Keratinocyte (primary cell): Measurements from ENCODE around the gene TMEM40. TPM values are rescaled to one million over a fixed set of nuclear protein-coding genes. Genes with fewer than 3 reads are reported as not detected.

ENCODE experiments used
- DNase-seq: peaks from one replicate; pipeline ENCODE4 v3.0.0-alpha.2; 2011; ENCODE audit warnings: low read depth, missing footprints, low spot score
- FAIRE-seq: peaks from 2 replicates; lab custom pipeline; 2011; peaks lifted over from hg19 to GRCh38; lab: Jason Lieb, UNC
- H2AFZ ChIP-seq: 2 replicates; pipeline ENCODE4 v1.6.0; 2012; ENCODE audit warnings: low read length, control low read depth, inconsistent platforms; ENCODE audit not compliant: control insufficient read depth
- H3K27ac ChIP-seq: 2 replicates; pipeline ENCODE4 v1.5.1; 2011; ENCODE audit warnings: low read length; ENCODE audit not compliant: control insufficient read depth, insufficient read depth
- H3K27me3 ChIP-seq: 3 replicates; pipeline ENCODE4 v1.6.0; 2011; ENCODE audit warnings: low read length; ENCODE audit not compliant: control insufficient read depth, insufficient read depth; ENCODE audit errors: extremely low read depth
- H3K36me3 ChIP-seq, 2 experiments: 2 replicates in 1 of 2; 3 replicates in 1 of 2; pipeline ENCODE4 v1.5.1; 2011; ENCODE audit warnings: low read length in 2 of 2, mild to moderate bottlenecking in 1 of 2; ENCODE audit not compliant: control insufficient read depth in 2 of 2, insufficient read depth in 2 of 2; ENCODE audit errors: extremely low read depth in 1 of 2
- H3K4me1 ChIP-seq: 3 replicates; pipeline ENCODE4 v1.5.1; 2011; ENCODE audit warnings: low read length; ENCODE audit not compliant: control insufficient read depth, insufficient read depth; ENCODE audit errors: extremely low read depth
- H3K4me2 ChIP-seq: 3 replicates; pipeline ENCODE4 v1.6.0; 2011; ENCODE audit warnings: low read depth, low read length; ENCODE audit not compliant: control insufficient read depth, insufficient read depth; ENCODE audit errors: extremely low read depth
- H3K4me3 ChIP-seq, 3 experiments: fragments of 200-600 bp in 1 of 3; sonication (generic) in 1 of 3; 2 replicates in 2 of 3; 3 replicates in 1 of 3; pipeline ENCODE4 v1.5.1; 2011 to 2016; ENCODE audit warnings: low read length in 3 of 3, mild to moderate bottlenecking in 3 of 3, control low read depth in 2 of 3, inconsistent platforms in 1 of 3, low read depth in 1 of 3, mixed read lengths in 1 of 3, mixed run types in 1 of 3, moderate library complexity in 1 of 3; ENCODE audit not compliant: control insufficient read depth in 2 of 3, insufficient read depth in 2 of 3; ENCODE audit errors: extremely low read depth in 1 of 3
- H3K79me2 ChIP-seq: 2 replicates; pipeline ENCODE4 v1.6.0; 2012; ENCODE audit warnings: low read length; ENCODE audit not compliant: control insufficient read depth, insufficient read depth
- H3K9ac ChIP-seq: 3 replicates; pipeline ENCODE4 v1.6.0; 2011; ENCODE audit warnings: low read length; ENCODE audit not compliant: control insufficient read depth, insufficient read depth; ENCODE audit errors: extremely low read depth
- H3K9me1 ChIP-seq: 3 replicates; pipeline ENCODE4 v1.6.0; 2011; ENCODE audit warnings: low read length; ENCODE audit not compliant: control insufficient read depth, insufficient read depth; ENCODE audit errors: extremely low read depth
- H3K9me3 ChIP-seq: 2 replicates; pipeline ENCODE4 v1.5.1; 2012; ENCODE audit warnings: low read depth, low read length; ENCODE audit not compliant: control insufficient read depth
- H4K20me1 ChIP-seq: 3 replicates; pipeline ENCODE4 v1.6.0; 2011; ENCODE audit warnings: low read length; ENCODE audit not compliant: control insufficient read depth, insufficient read depth; ENCODE audit errors: extremely low read depth
- EZH2 ChIP-seq: IDR thresholded peaks from one replicate; pipeline ENCODE4 v1.6.1; 2012; ENCODE audit warnings: inconsistent platforms, mild to moderate bottlenecking, low read length, moderate library complexity
- dilution Hi-C: fragments of 300-500 bp; cut with MboI; formaldehyde crosslinking; loops from one replicate; pipeline ENCODE4 v1.7.0; 2020; ENCODE audit warnings: low sequenced_read_pairs; ENCODE audit not compliant: extremely low pct_ligation_motif_present
- polyA plus RNA-seq, 5 experiments: library from polyadenylated mRNA; depleted of rRNA in 3 of 5; stranded (reverse) in 3 of 5; stranded (forward) in 1 of 5; unstranded in 1 of 5; fragments of >200 nt; gene quantifications; 1 replicate in 1 of 5; 2 replicates in 3 of 5; 3 replicates in 1 of 5; pipeline versions ENCODE4 v1.2.1 to v1.2.3, GENCODE V29; 2011 to 2012; ENCODE audit warnings: missing spikeins in 2 of 5, low read depth in 1 of 5, low replicate concordance in 1 of 5
- TF ChIP-seq, protein P1 (sequence below), 3 experiments: IDR thresholded peaks in 1 of 3; conservative IDR thresholded peaks in 1 of 3; optimal IDR thresholded peaks in 1 of 3; 2 replicates in 2 of 3; 3 replicates in 1 of 3; pipeline versions ENCODE3 to v1.5.1; 2011; ENCODE audit warnings: low read length in 3 of 3, mild to moderate bottlenecking in 3 of 3, moderate library complexity in 2 of 3, control low read depth in 1 of 3, inconsistent platforms in 1 of 3; ENCODE audit not compliant: insufficient read depth in 2 of 3; ENCODE audit errors: extremely low read depth in 1 of 3

TMEM40 gene
- polyA plus RNA-seq, 1 donor (not counting 4 experiments of a cell fraction or from before 2014, with no cell fraction given): 311 TPM

DNA sequence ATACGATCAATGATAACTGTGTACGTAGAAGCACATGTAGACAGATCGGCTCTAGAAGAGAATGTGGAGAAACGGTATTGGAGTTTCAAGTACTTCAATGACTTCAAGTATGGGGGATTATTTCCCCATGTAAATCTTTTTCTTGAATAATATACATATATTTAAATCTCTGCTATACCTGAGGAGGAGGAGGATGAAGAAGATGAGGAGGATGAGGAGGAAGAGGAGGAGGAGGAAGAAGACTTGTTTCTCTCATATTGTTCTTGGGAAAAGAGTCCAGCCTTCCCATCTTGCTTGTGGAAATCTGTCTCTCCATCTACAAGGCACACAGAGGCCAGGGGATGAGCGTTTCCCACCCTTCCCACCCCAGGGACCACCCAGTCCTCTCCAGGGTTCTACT lies 10.6 kb downstream of the TMEM40 start:
- Histone ChIP-seq H3K36me3 (peaks cover 38 to 56% of the 10 kb centered on the region in 2 experiments), H3K9me1 (peaks cover 13% of the 10 kb centered on the region), H3K9ac (no peak overlapping the region), H4K20me1 (peaks cover 29% of the 10 kb centered on the region), H3K27ac (no peak overlapping the region), H3K79me2 (peaks cover 39% of the 10 kb centered on the region), H2AFZ (no peak overlapping the region), H3K27me3 (no peaks in the 10 kb centered on the region), H3K4me2 (no peak overlapping the region), H3K9me3 (no peaks in the 10 kb centered on the region), H3K4me1 (peaks cover 36% of the 10 kb centered on the region), H3K4me3 (no peak overlapping the region)
- FAIRE-seq: no peak
- TF ChIP-seq, protein P1, sequence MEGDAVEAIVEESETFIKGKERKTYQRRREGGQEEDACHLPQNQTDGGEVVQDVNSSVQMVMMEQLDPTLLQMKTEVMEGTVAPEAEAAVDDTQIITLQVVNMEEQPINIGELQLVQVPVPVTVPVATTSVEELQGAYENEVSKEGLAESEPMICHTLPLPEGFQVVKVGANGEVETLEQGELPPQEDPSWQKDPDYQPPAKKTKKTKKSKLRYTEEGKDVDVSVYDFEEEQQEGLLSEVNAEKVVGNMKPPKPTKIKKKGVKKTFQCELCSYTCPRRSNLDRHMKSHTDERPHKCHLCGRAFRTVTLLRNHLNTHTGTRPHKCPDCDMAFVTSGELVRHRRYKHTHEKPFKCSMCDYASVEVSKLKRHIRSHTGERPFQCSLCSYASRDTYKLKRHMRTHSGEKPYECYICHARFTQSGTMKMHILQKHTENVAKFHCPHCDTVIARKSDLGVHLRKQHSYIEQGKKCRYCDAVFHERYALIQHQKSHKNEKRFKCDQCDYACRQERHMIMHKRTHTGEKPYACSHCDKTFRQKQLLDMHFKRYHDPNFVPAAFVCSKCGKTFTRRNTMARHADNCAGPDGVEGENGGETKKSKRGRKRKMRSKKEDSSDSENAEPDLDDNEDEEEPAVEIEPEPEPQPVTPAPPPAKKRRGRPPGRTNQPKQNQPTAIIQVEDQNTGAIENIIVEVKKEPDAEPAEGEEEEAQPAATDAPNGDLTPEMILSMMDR (optimal IDR thresholded peaks at IDR 0.05 in 1 of 3, IDR thresholded peaks at IDR 0.05 in 1 of 3, conservative IDR thresholded peaks at IDR 0.05 in 1 of 3; ENCODE audit: extremely low read depth in 1 of 3, insufficient read depth in 2 of 3, low read length in 3 of 3): no peak
- TF ChIP-seq EZH2: no peak
- dilution Hi-C loops: no loop called here
- DNase-seq: no peak

DNA sequence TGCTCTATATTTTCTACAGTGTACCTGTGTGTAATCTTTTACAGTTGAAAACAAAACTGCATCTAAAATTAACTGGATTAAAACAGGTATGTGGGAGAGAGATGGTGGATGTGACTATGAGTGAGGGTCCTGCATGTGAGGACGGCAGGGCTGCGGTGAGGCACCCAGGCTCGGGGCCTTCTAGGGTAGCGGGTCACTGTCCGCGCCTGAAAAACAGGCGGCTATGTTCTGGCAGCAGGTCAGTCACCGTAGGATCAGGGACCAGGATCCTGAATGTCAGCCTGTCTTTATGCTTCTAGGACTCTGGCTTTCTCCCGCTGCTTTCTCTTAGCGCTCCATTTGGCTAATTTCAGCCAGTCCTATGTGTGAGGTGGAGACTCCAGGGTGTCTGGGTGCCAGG lies 12.6 kb downstream of the TMEM40 start:
- DNase-seq: no peak
- H3K27ac ChIP-seq: no peak overlapping the region
- H3K36me3 ChIP-seq: peaks cover 40 to 63% of the 10 kb centered on the region in 2 experiments
- no peak overlapping the region for H3K9ac ChIP-seq
- H3K4me1 ChIP-seq: peaks cover 16% of the 10 kb centered on the region
- H3K4me3 ChIP-seq: no peak overlapping the region
- TF ChIP-seq, protein P1 (optimal IDR thresholded peaks at IDR 0.05 in 1 of 3, IDR thresholded peaks at IDR 0.05 in 1 of 3, conservative IDR thresholded peaks at IDR 0.05 in 1 of 3; ENCODE audit: extremely low read depth in 1 of 3, insufficient read depth in 2 of 3, low read length in 3 of 3): no peak
- no peak for TF ChIP-seq EZH2
- no peaks in the 10 kb centered on the region for H3K27me3 ChIP-seq
- dilution Hi-C loops: no loop called here
- H4K20me1 ChIP-seq: peaks cover 22% of the 10 kb centered on the region
- H3K9me1 ChIP-seq: peaks cover 12% of the 10 kb centered on the region
- FAIRE-seq: no peak
- H3K79me2 ChIP-seq: peaks cover 22% of the 10 kb centered on the region
- no peak overlapping the region for H3K4me2 ChIP-seq
- no peak overlapping the region for H2AFZ ChIP-seq
- H3K9me3 ChIP-seq: no peaks in the 10 kb centered on the region
